ENCODE results near the gene MAPK12. TPM values are rescaled to one million over a fixed set of nuclear protein-coding genes. Genes with fewer than 3 reads are reported as not detected.

The MAPK12 gene
- total and polyA plus RNA-seq, 2 donors (not counting 3 experiments of a cell fraction or from before 2014, with no cell fraction given), result 72.3 to 86.8 TPM

DNA sequence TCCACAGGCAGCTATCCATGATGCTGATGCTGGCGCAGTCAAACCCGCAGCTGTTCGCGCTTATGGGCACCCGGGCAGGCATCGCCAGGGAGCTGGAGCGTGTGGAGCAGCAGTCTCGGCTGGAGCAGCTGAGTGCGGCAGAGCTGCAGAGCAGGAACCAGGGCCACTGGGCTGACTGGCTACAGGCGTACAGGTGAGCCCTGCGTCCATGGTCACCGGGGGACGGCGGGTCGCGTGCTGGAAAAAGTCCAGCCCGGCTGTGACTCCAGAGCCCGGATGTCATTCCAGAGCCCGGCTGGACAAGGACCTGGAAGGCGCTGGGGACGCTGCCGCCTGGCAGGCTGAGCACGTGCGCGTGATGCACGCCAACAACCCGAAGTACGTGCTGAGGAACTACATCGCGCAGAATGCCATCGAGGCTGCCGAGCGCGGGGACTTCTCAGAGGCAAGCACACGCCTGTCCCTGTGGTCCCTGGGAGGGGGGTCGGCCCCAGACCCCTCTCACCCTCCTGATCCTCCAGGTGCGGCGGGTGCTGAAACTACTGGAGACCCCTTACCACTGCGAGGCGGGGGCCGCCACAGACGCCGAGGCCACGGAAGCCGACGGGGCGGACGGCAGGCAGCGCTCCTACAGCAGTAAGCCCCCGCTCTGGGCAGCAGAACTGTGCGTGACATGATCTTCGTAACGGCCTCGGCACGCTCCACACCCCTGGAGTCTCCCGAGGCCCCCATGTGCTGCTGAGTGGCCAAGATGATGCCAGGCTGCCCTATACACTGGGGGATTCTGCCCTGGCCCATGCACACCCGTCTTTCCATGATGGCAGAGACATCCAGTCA, 44.6 kb downstream of the MAPK12 start:
- H3K27me3 ChIP-seq (ENCODE audit: control insufficient read depth in 2 of 2, insufficient read depth in 2 of 2, low read length in 2 of 2), result no peaks in the 10 kb centered on the region
- BruUV-seq (replicated peaks), result no TSS peak
- FAIRE-seq, result no peak

More for the DNA sequence above, 44.6 kb downstream of the MAPK12 start:
- Histone ChIP-seq H3K27ac (ENCODE audit: insufficient read depth, low read depth, low read length) (no peak overlapping the region), H3K79me2 (ENCODE audit: control insufficient read depth, insufficient read depth, low read length) (peaks cover 21% of the 10 kb centered on the region), H3K36me3 (ENCODE audit: control insufficient read depth in 2 of 2, extremely low read depth in 1 of 2, insufficient read depth in 2 of 2, low read length in 2 of 2) (peaks cover 28 to 60% of the 10 kb centered on the region in 2 experiments), H3K9me1 (replicated peaks; ENCODE audit: control insufficient read depth, extremely low read depth, insufficient read depth, low read length) (no peaks in the 10 kb centered on the region), H3K4me1 (ENCODE audit: control insufficient read depth, extremely low read depth, insufficient read depth, low read length) (no peaks in the 10 kb centered on the region), H2AFZ (ENCODE audit: low read depth, low read length) (no peak overlapping the region), H3K9ac (replicated peaks; ENCODE audit: extremely low read depth, insufficient read depth, low read length) (no peak overlapping the region), H3K4me2 (ENCODE audit: insufficient read depth, low read length) (no peak overlapping the region), H3K4me3 (replicated peaks in 1 of 3; ENCODE audit: insufficient read depth in 1 of 3, low read depth in 1 of 3, low read length in 3 of 3) (no peak overlapping the region), H4K20me1 (replicated peaks; ENCODE audit: control insufficient read depth, extremely low read depth, insufficient read depth, low read length) (no peaks in the 10 kb centered on the region), H3K9me3 (replicated peaks; ENCODE audit: control insufficient read depth, insufficient read depth, low read length) (no peaks in the 10 kb centered on the region)
- intact Hi-C loops (cut with micrococcal nuclease), result no loop called here
- dilution Hi-C loops (cut with MboI; ENCODE audit: extremely low pct_ligation_motif_present, low sequenced_read_pairs), result no loop called here
- DNase-seq (ENCODE audit: low read depth, low spot score), result no peak
- ChIA-PET CTCF (no interaction called here), POLR2A (no interaction called here)
- TF ChIP-seq MAX (IDR thresholded peaks at IDR 0.05; ENCODE audit: insufficient read depth, insufficient read length), result no peak
- TF ChIP-seq EZH2 (IDR thresholded peaks at IDR 0.05; ENCODE audit: borderline replicate concordance, low read depth, low read length, severe bottlenecking), result no peak
- TF ChIP-seq POLR2AphosphoS5 (IDR thresholded peaks at IDR 0.05; ENCODE audit: insufficient read depth, low read depth, low read length), result no peak
- no peak for TF ChIP-seq FOS (IDR thresholded peaks at IDR 0.05; ENCODE audit: borderline replicate concordance, insufficient read depth, low read length)
- TF ChIP-seq CTCF (IDR thresholded peaks at IDR 0.05; ENCODE audit: extremely low read depth in 1 of 2, insufficient read depth in 1 of 2, low read depth in 1 of 2, low read length in 2 of 2), result no peak
- TF ChIP-seq JUN (IDR thresholded peaks at IDR 0.05; ENCODE audit: borderline replicate concordance, insufficient read depth, insufficient read length, low read depth), result no peak
- no peak for TF ChIP-seq POLR2A (IDR thresholded peaks at IDR 0.05; ENCODE audit: low read depth, low read length)
- TF ChIP-seq MYC (IDR thresholded peaks at IDR 0.05; ENCODE audit: low read depth, low read length), result no peak
- TF ChIP-seq GATA2 (IDR thresholded peaks at IDR 0.05; ENCODE audit: insufficient read depth, insufficient read length, low read depth, low read length), result no peak

Data from endothelial cell of umbilical vein (primary cell).